HepG2 (cell line): ENCODE data around the gene SLC38A3. TPM values are rescaled to one million over a fixed set of nuclear protein-coding genes. Genes with fewer than 3 reads are reported as not detected.

Experiments
- ATAC-seq: fragments of 200-7000 bp; cut with Tn5 transposase; 3 replicates; pipeline ENCODE4 v1.9.1; 2020; ENCODE audit warnings: mild to moderate bottlenecking, moderate library complexity
- BruUV-seq: library from RNA; stranded (reverse); fragments of 400-500 nt; replicated peaks from 2 replicates; lab custom pipeline; 2021; lab: Mats Ljungman, UMichigan
- CTCF ChIA-PET: fragments of 300-600 bp; formaldehyde crosslinking; extraction: SDS; loops from one replicate; lab custom pipeline; 2021; ENCODE audit warnings: low total read pairs, inconsistent platforms, low intra/inter-chr PET ratio; lab: Yijun Ruan, JAX
- POLR2A ChIA-PET: fragments of 350-600 bp; sonication (Branson Sonifier 250); formaldehyde crosslinking; loops from one replicate; lab custom pipeline; 2020; ENCODE audit warnings: antibody characterized with exemption, inconsistent platforms; lab: Yijun Ruan, JAX
- DNase-seq: peaks from one replicate; pipeline ENCODE4 v3.0.0-alpha.2; 2015; ENCODE audit warnings: low spot score
- FAIRE-seq: peaks from 3 replicates; lab custom pipeline; 2011; peaks lifted over from hg19 to GRCh38; lab: Jason Lieb, UNC
- H2AFZ ChIP-seq: one replicate; pipeline ENCODE4 v1.6.1; 2011; ENCODE audit warnings: low read length, inconsistent platforms
- H3K27ac ChIP-seq: fragments of 300-600 bp; 3 replicates; pipeline ENCODE4 v1.8.0; 2011; ENCODE audit warnings: mixed run types, mild to moderate bottlenecking, mixed read lengths, low read length, inconsistent platforms; ENCODE audit not compliant: insufficient read depth; ENCODE audit errors: extremely low read length
- H3K27me3 ChIP-seq, 2 experiments: fragments of 200-600 bp in 1 of 2; 2 replicates in 1 of 2; 3 replicates in 1 of 2; pipeline versions ENCODE4 v1.6.0 to v1.8.0; 2011; ENCODE audit warnings: low read length in 2 of 2, mild to moderate bottlenecking in 2 of 2, moderate library complexity in 2 of 2, inconsistent platforms in 1 of 2; ENCODE audit not compliant: insufficient read depth in 2 of 2, control insufficient read depth in 1 of 2
- H3K36me3 ChIP-seq, 2 experiments: fragments of 200-600 bp in 1 of 2; replicated peaks in 1 of 2; 2 replicates in 1 of 2; 3 replicates in 1 of 2; pipeline versions ENCODE4 v1.5.1 to v1.8.0; 2011; ENCODE audit warnings: low read length in 2 of 2, inconsistent platforms in 1 of 2; ENCODE audit not compliant: insufficient read depth in 2 of 2, control insufficient read depth in 1 of 2
- H3K4me1 ChIP-seq: 2 replicates; pipeline ENCODE4 v1.5.1; 2012; ENCODE audit warnings: low read length, inconsistent platforms; ENCODE audit not compliant: insufficient read depth
- H3K4me2 ChIP-seq: 2 replicates; pipeline ENCODE4 v1.6.0; 2011; ENCODE audit warnings: low read depth, low read length, inconsistent platforms
- H3K4me3 ChIP-seq, 3 experiments: fragments of 200-600 bp in 1 of 3; sonication (generic), shearing (Covaris generic) in 1 of 3; replicated peaks in 1 of 3; 2 replicates each; pipeline ENCODE4 v1.5.1; 2011 to 2016; ENCODE audit warnings: low read length in 3 of 3, inconsistent platforms in 2 of 3, low read depth in 2 of 3, mild to moderate bottlenecking in 2 of 3, control low read depth in 1 of 3, mixed read lengths in 1 of 3; ENCODE audit not compliant: insufficient read depth in 1 of 3
- H3K79me2 ChIP-seq: one replicate; pipeline ENCODE4 v1.6.1; 2011; ENCODE audit warnings: low read length, inconsistent platforms; ENCODE audit not compliant: insufficient read depth
- H3K9ac ChIP-seq: 2 replicates; pipeline ENCODE4 v1.6.0; 2011; ENCODE audit warnings: mild to moderate bottlenecking, low read depth, low read length, inconsistent platforms; ENCODE audit not compliant: insufficient read depth
- H3K9me3 ChIP-seq: 2 replicates; pipeline ENCODE4 v1.5.1; 2012; ENCODE audit warnings: mild to moderate bottlenecking, low read length
- H4K20me1 ChIP-seq: 2 replicates; pipeline ENCODE4 v1.6.0; 2011; ENCODE audit warnings: inconsistent platforms, mild to moderate bottlenecking, low read length, moderate library complexity; ENCODE audit not compliant: insufficient read depth
- BRCA1 ChIP-seq: sonication (generic); formaldehyde crosslinking; IDR thresholded peaks from 2 replicates; pipeline ENCODE4 v1.4.0; 2020; ENCODE audit warnings: missing genetic modification reagents
- HNRNPLL ChIP-seq: fragments of 200-400 bp; formaldehyde crosslinking; IDR thresholded peaks from 2 replicates; pipeline ENCODE4 v1.6.1; 2017; ENCODE audit warnings: mild to moderate bottlenecking, low read depth, low read length; ENCODE audit not compliant: poor library complexity, severe bottlenecking
- JARID2 ChIP-seq: sonication (generic); formaldehyde crosslinking; IDR thresholded peaks from 2 replicates; pipeline ENCODE4 v1.8.1; 2023; ENCODE audit warnings: missing genetic modification reagents, inconsistent platforms; ENCODE audit not compliant: insufficient replicate concordance
- MAFK ChIP-seq, 2 experiments: IDR thresholded peaks in 1 of 2; conservative IDR thresholded peaks in 1 of 2; 2 replicates each; pipeline ENCODE4 v1.6.1; 2011; ENCODE audit warnings: improper control_type of control experiment in 2 of 2, low read length in 2 of 2
- MTF2 ChIP-seq: sonication (generic); formaldehyde crosslinking; IDR thresholded peaks from 2 replicates; pipeline ENCODE4 v1.5.0; 2020; ENCODE audit warnings: missing genetic modification reagents, borderline replicate concordance
- NFRKB ChIP-seq: fragments of 450-650 bp; IDR thresholded peaks from 2 replicates; pipeline ENCODE4 v1.6.1; 2017
- NR1H2 ChIP-seq: sonication (generic); formaldehyde crosslinking; IDR thresholded peaks from 2 replicates; pipeline ENCODE4 v1.8.1; 2022; ENCODE audit warnings: low read depth, missing genetic modification reagents, borderline replicate concordance
- XBP1 ChIP-seq: sonication (generic); formaldehyde crosslinking; IDR thresholded peaks from 2 replicates; pipeline ENCODE4 v1.5.0; 2020; ENCODE audit warnings: missing genetic modification reagents
- ZBTB38 ChIP-seq: sonication (generic); formaldehyde crosslinking; IDR thresholded peaks from 2 replicates; pipeline ENCODE4 v1.5.1; 2020; ENCODE audit warnings: mild to moderate bottlenecking, missing genetic modification reagents
- ZBTB42 ChIP-seq: sonication (generic); formaldehyde crosslinking; IDR thresholded peaks from 2 replicates; pipeline ENCODE4 v1.5.0; 2020; ENCODE audit warnings: mild to moderate bottlenecking, missing genetic modification reagents
- ZBTB7A ChIP-seq: sonication (generic); formaldehyde crosslinking; IDR thresholded peaks from 2 replicates; pipeline ENCODE4 v1.8.0; 2022; ENCODE audit warnings: mild to moderate bottlenecking, missing genetic modification reagents
- ZNF225 ChIP-seq: sonication (generic); formaldehyde crosslinking; IDR thresholded peaks from 2 replicates; pipeline ENCODE4 v1.4.0; 2020; ENCODE audit warnings: mild to moderate bottlenecking, missing genetic modification reagents
- ZNF234 ChIP-seq: sonication (generic); formaldehyde crosslinking; conservative IDR thresholded peaks from 2 replicates; pipeline ENCODE4 v1.5.1; 2020; ENCODE audit warnings: mild to moderate bottlenecking, missing genetic modification reagents
- ZNF282 ChIP-seq: fragments of 450-650 bp; IDR thresholded peaks from 2 replicates; pipeline ENCODE4 v1.6.1; 2018; ENCODE audit not compliant: partially characterized antibody
- ZNF34 ChIP-seq: sonication (generic); formaldehyde crosslinking; IDR thresholded peaks from 2 replicates; pipeline ENCODE4 v1.4.0; 2020; ENCODE audit warnings: mild to moderate bottlenecking, missing genetic modification reagents, borderline replicate concordance
- ZNF775 ChIP-seq: sonication (generic); formaldehyde crosslinking; IDR thresholded peaks from 2 replicates; pipeline ENCODE4 v1.4.0; 2020; ENCODE audit warnings: missing genetic modification reagents, mild to moderate bottlenecking, moderate library complexity, borderline replicate concordance
- ZNF781 ChIP-seq: sonication (generic); formaldehyde crosslinking; IDR thresholded peaks from 2 replicates; pipeline ENCODE4 v1.5.1; 2020; ENCODE audit warnings: borderline replicate concordance, mild to moderate bottlenecking, missing genetic modification reagents; ENCODE audit errors: not compliant biosample characterization
- WGBS: methylation state at CpG from one replicate; pipeline ENCODE4 v1.1.6; 2017; ENCODE audit warnings: low lambda C conversion rate; 5-methylcytosine and 5-hydroxymethylcytosine counted together
- in situ Hi-C: cut with HindIII; loops from 2 replicates; pipeline ENCODE4 v1.10.0; 2017; ENCODE audit warnings: low pct_unique_long_range_greater_than_20kb; ENCODE audit not compliant: extremely low pct_ligation_motif_present
- intact Hi-C: fragments of 100-400 bp; cut with micrococcal nuclease; formaldehyde crosslinking; loops from one replicate; pipeline ENCODE4 v1.10.0; 2022; ENCODE audit not compliant: unreplicated experiment
- polyA plus RNA-seq, 8 experiments: library from polyadenylated mRNA; depleted of rRNA in 3 of 8; stranded (reverse) in 7 of 8; unstranded in 1 of 8; fragments of >200 nt; fragmentation: Illumina TruSeq in 4 of 8; extraction: Trizol in 4 of 8; gene quantifications; 2 replicates each; pipeline versions ENCODE4 v1.2.1 to v1.2.3, GENCODE V29; 2011 to 2016; ENCODE audit warnings: low read depth in 4 of 8, missing spikeins in 1 of 8, mixed read lengths in 1 of 8; ENCODE audit not compliant: insufficient read depth in 1 of 8
- total RNA-seq, 5 experiments: library from RNA; depleted of rRNA; stranded (reverse); fragments of >200 nt; fragmentation: Illumina TruSeq; extraction: Trizol; gene quantifications; 2 replicates each; pipeline ENCODE4 v1.2.3, GENCODE V29; 2016; ENCODE audit warnings: low read depth in 1 of 5
- TF ChIP-seq, protein P1 (sequence below): sonication (generic); formaldehyde crosslinking; IDR thresholded peaks from 2 replicates; pipeline ENCODE4 v1.9.0; 2021; ENCODE audit warnings: missing genetic modification reagents, borderline replicate concordance
- TF ChIP-seq, protein P2 (sequence below): sonication (generic); formaldehyde crosslinking; IDR thresholded peaks from 2 replicates; pipeline ENCODE4 v1.8.1; 2023; ENCODE audit warnings: mild to moderate bottlenecking, inconsistent platforms, moderate library complexity, missing genetic modification reagents, borderline replicate concordance
- TF ChIP-seq, protein P3 (sequence below): sonication (generic); formaldehyde crosslinking; IDR thresholded peaks from 2 replicates; pipeline ENCODE4 v1.4.0; 2020; ENCODE audit warnings: missing genetic modification reagents

The SLC38A3 gene
- total and polyA plus RNA-seq, 2 of the 13 experiments (the other 11 are each of a cell fraction or from before 2014, with no cell fraction given) = 29.8 to 164 TPM

DNA sequence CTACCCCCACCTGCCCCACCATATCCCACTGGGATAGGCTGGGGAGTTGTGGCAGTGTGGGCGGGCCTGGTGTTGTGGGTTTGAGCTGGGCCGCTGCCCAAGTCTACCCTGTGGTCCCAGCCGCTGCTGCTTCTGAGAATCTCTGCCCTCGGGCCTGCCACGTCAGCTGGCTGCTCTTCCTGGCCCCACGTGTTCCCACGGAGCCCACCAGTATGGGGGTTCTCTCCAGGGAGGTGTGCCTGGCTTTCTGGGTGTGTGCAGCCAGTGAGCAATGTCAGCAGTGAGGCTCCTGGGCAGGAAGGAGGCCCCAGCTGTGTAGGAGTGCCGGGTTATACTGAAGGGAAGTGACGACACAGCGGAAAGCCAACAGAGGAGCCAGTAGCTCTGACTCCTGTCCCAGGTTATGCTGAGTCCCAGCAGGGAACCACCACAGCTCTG, 41.5 kb downstream of the SLC38A3 start:
- H3K36me3 ChIP-seq = peaks cover 0 to 7% of the 10 kb centered on the region in 2 experiments; a peak in 2 of 5 replicates
- H3K9ac ChIP-seq = 0 out of 2 replicates have a peak overlapping the region, but pooled peaks have one; percentile 53
- ATAC-seq (no peak; the same call in 1 of the 3 replicates), DNase-seq (no peak), FAIRE-seq (no peak)
- no peaks in the 10 kb centered on the region for H3K9me3 ChIP-seq
- peak overlapping the region; percentile 71 for H3K4me2 ChIP-seq
- in situ Hi-C loops (no loop called here), intact Hi-C loops (loop anchor here (1.0 kb wide), 1 partner anchor 19 kb away; no protein-coding TSS in a partner anchor)
- H4K20me1 ChIP-seq = no peaks in the 10 kb centered on the region
- ChIA-PET CTCF (interaction anchor here (1.3 to 2.5 kb wide), 5 partner anchors 10 to 54 kb away, joined by 4 to 29 read pairs (median 7); no protein-coding TSS in a partner anchor), POLR2A (interaction anchor here (0.8 to 1.6 kb wide), 6 partner anchors 11 to 82 kb away, joined by 3 to 14 read pairs (median 4); partner anchors contain the start of genes GNAI2, IFRD2 and TUSC2)
- H2AFZ ChIP-seq = no peak overlapping the region
- peaks cover 27% of the 10 kb centered on the region for H3K79me2 ChIP-seq
- no TSS peak for BruUV-seq
- WGBS = 62% methylated on average over 6 of the region's 10 CpGs
- H3K27ac ChIP-seq = no peak overlapping the region
- H3K4me1 ChIP-seq = peaks cover 20% of the 10 kb centered on the region
- no peaks in the 10 kb centered on the region for H3K27me3 ChIP-seq
- peak overlapping the region in 1 of 3 experiments; percentile 67; a peak in 1 of 6 replicates for H3K4me3 ChIP-seq
- TF ChIP-seq ZNF34 (CRISPR knock-in tag) = no peak
- peak; percentile 2 for TF ChIP-seq HNRNPLL
- no peak for TF ChIP-seq ZNF775
- TF ChIP-seq ZBTB38 (CRISPR knock-in tag) = peak; percentile 14; the same call in 1 of the 2 replicates
- peak; percentile 1 for TF ChIP-seq ZNF781 (CRISPR knock-in tag)
- 0 out of 2 replicates have a peak, but pooled peaks have one; percentile 76 for TF ChIP-seq MTF2
- TF ChIP-seq BRCA1 = no peak
- TF ChIP-seq XBP1 (CRISPR knock-in tag) = no peak
- no peak for TF ChIP-seq NFRKB
- no peak for TF ChIP-seq ZNF282
- TF ChIP-seq MAFK (conservative IDR thresholded peaks at IDR 0.05 in 1 of 2, IDR thresholded peaks at IDR 0.05 in 1 of 2; ENCODE audit: low read length in 2 of 2) = peak; percentile 5 to 60; a peak in 2 of 4 replicates
- TF ChIP-seq ZBTB7A (CRISPR knock-in tag) = no peak
- no peak for TF ChIP-seq ZBTB42 (CRISPR knock-in tag)
- TF ChIP-seq ZNF225 (CRISPR knock-in tag) = 0 out of 2 replicates have a peak, but pooled peaks have one; percentile 33
- TF ChIP-seq, protein P1, sequence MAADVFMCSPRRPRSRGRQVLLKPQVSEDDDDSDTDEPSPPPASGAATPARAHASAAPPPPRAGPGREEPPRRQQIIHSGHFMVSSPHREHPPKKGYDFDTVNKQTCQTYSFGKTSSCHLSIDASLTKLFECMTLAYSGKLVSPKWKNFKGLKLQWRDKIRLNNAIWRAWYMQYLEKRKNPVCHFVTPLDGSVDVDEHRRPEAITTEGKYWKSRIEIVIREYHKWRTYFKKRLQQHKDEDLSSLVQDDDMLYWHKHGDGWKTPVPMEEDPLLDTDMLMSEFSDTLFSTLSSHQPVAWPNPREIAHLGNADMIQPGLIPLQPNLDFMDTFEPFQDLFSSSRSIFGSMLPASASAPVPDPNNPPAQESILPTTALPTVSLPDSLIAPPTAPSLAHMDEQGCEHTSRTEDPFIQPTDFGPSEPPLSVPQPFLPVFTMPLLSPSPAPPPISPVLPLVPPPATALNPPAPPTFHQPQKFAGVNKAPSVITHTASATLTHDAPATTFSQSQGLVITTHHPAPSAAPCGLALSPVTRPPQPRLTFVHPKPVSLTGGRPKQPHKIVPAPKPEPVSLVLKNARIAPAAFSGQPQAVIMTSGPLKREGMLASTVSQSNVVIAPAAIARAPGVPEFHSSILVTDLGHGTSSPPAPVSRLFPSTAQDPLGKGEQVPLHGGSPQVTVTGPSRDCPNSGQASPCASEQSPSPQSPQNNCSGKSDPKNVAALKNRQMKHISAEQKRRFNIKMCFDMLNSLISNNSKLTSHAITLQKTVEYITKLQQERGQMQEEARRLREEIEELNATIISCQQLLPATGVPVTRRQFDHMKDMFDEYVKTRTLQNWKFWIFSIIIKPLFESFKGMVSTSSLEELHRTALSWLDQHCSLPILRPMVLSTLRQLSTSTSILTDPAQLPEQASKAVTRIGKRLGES (CRISPR knock-in tag) = no peak
- TF ChIP-seq ZNF234 (CRISPR knock-in tag) = no peak
- no peak for TF ChIP-seq JARID2 (CRISPR knock-in tag)
- TF ChIP-seq NR1H2 (CRISPR knock-in tag) = no peak
- TF ChIP-seq, protein P2, sequence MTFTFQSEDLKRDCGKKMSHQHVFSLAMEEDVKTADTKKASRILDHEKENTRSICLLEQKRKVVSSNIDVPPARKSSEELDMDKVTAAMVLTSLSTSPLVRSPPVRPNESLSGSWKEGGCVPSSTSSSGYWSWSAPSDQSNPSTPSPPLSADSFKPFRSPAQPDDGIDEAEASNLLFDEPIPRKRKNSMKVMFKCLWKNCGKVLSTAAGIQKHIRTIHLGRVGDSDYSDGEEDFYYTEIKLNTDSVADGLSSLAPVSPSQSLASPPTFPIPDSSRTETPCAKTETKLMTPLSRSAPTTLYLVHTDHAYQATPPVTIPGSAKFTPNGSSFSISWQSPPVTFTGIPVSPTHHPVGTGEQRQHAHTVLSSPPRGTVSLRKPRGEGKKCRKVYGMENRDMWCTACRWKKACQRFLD = no peak
- TF ChIP-seq, protein P3, sequence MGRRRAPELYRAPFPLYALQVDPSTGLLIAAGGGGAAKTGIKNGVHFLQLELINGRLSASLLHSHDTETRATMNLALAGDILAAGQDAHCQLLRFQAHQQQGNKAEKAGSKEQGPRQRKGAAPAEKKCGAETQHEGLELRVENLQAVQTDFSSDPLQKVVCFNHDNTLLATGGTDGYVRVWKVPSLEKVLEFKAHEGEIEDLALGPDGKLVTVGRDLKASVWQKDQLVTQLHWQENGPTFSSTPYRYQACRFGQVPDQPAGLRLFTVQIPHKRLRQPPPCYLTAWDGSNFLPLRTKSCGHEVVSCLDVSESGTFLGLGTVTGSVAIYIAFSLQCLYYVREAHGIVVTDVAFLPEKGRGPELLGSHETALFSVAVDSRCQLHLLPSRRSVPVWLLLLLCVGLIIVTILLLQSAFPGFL (CRISPR knock-in tag) = no peak
